Ishikawa (cell line): ENCODE measurements around the gene FAM81A.

Experiments used
- CEBPB ChIP-seq: IDR thresholded peaks from 2 replicates; pipeline ENCODE4 v1.6.1; 2012
- CREB1 ChIP-seq: IDR thresholded peaks from 2 replicates; pipeline ENCODE4 v1.6.1; 2012; ENCODE audit warnings: low read depth
- EGR1 ChIP-seq: IDR thresholded peaks from 2 replicates; pipeline ENCODE4 v1.6.1; 2012
- EP300 ChIP-seq: IDR thresholded peaks from 2 replicates; pipeline ENCODE4 v1.6.1; 2012; ENCODE audit warnings: borderline replicate concordance
- NFIC ChIP-seq: IDR thresholded peaks from 2 replicates; pipeline ENCODE4 v1.6.1; 2012
- RAD21 ChIP-seq: IDR thresholded peaks from 2 replicates; pipeline ENCODE4 v1.6.1; 2012; ENCODE audit warnings: low read depth
- TAF1 ChIP-seq: IDR thresholded peaks from 2 replicates; pipeline ENCODE4 v1.6.1; 2012; ENCODE audit warnings: low read depth, mild to moderate bottlenecking
- TCF12 ChIP-seq: IDR thresholded peaks from 2 replicates; pipeline ENCODE4 v1.6.1; 2012; ENCODE audit warnings: low read depth
- TEAD4 ChIP-seq: IDR thresholded peaks from 2 replicates; pipeline ENCODE4 v1.6.1; 2012
- ZBTB7A ChIP-seq: IDR thresholded peaks from 2 replicates; pipeline ENCODE4 v1.6.1; 2012; ENCODE audit warnings: low read depth
- TF ChIP-seq, protein P1 (sequence below): IDR thresholded peaks from 2 replicates; pipeline ENCODE4 v1.6.1; 2012; ENCODE audit warnings: low read depth, mild to moderate bottlenecking
- TF ChIP-seq, protein P2 (sequence below): IDR thresholded peaks from 2 replicates; pipeline ENCODE4 v1.6.1; 2012

DNA sequence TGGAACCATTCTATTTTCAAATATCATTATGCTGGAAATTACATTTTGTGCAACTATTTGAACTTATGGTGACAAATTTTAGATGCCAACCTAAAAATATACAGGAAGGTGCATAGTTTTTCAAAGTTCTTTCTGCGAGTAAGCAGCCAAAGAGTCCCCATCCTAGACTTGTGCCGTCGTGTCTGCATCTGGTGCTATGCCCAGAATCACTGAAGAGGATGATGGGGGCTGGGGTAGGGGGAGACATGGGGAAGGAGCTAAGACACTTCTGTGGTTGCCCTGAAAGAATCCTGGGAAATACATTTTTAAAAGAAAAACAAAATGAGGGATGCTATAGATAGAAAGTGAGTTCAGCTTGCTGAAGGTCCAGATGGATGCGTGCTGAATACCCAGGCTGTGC is 21.2 kb upstream of the FAM81A start:
- TF ChIP-seq EP300 = no peak
- no peak for TF ChIP-seq RAD21
- TF ChIP-seq CEBPB = no peak
- no peak for TF ChIP-seq TCF12
- TF ChIP-seq, protein P1, sequence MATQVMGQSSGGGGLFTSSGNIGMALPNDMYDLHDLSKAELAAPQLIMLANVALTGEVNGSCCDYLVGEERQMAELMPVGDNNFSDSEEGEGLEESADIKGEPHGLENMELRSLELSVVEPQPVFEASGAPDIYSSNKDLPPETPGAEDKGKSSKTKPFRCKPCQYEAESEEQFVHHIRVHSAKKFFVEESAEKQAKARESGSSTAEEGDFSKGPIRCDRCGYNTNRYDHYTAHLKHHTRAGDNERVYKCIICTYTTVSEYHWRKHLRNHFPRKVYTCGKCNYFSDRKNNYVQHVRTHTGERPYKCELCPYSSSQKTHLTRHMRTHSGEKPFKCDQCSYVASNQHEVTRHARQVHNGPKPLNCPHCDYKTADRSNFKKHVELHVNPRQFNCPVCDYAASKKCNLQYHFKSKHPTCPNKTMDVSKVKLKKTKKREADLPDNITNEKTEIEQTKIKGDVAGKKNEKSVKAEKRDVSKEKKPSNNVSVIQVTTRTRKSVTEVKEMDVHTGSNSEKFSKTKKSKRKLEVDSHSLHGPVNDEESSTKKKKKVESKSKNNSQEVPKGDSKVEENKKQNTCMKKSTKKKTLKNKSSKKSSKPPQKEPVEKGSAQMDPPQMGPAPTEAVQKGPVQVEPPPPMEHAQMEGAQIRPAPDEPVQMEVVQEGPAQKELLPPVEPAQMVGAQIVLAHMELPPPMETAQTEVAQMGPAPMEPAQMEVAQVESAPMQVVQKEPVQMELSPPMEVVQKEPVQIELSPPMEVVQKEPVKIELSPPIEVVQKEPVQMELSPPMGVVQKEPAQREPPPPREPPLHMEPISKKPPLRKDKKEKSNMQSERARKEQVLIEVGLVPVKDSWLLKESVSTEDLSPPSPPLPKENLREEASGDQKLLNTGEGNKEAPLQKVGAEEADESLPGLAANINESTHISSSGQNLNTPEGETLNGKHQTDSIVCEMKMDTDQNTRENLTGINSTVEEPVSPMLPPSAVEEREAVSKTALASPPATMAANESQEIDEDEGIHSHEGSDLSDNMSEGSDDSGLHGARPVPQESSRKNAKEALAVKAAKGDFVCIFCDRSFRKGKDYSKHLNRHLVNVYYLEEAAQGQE = no peak
- no peak for TF ChIP-seq TEAD4
- TF ChIP-seq NFIC = no peak
- TF ChIP-seq CREB1 = no peak
- TF ChIP-seq ZBTB7A = no peak
- TF ChIP-seq, protein P2, sequence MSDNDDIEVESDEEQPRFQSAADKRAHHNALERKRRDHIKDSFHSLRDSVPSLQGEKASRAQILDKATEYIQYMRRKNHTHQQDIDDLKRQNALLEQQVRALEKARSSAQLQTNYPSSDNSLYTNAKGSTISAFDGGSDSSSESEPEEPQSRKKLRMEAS = no peak
- no peak for TF ChIP-seq TAF1
- no peak for TF ChIP-seq EGR1
